HG03565 (cell line): ENCODE results near the gene CMKLR1.

Source experiments
- ATAC-seq: cut with Tn5 transposase; IDR thresholded peaks from one replicate; pipeline ENCODE4 v1.9.1; 2021; ENCODE audit warnings: mild to moderate bottlenecking, moderate library complexity; ENCODE audit not compliant: unreplicated experiment

The CMKLR1 gene

DNA sequence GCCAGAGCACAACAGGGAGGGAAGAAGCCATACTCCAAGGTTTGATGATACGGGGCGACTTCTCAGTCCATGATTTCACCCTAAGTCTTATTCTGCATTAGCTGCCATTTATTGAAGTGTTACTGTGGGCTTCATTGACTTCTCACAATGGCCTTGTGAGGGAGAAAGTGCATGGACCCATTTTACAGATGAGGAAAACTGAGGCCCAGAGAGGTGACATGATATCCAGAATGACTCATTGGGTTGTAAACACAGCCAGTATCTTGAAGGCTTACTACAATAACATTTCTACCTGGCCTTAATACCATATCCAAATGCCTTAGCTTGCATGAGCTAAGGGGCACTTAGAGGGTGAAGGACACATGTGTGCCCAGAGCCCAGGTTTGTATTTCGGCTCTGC is 100.6 kb downstream of the CMKLR1 start:
- no peak for ATAC-seq
